ENCODE results near the gene ATG14.
A peak's percentile ranks its signal among the peaks of the same experiment; 100 is the strongest.

ATG14 gene

GRCh38 chr14:55327179-55327578 is 84.5 kb downstream of the ATG14 start:
- Histone ChIP-seq H3K9ac (ENCODE audit: insufficient read length) (no peak overlapping the region), H3K36me3 (ENCODE audit: insufficient read depth, low read length) (peaks cover 18% of the 10 kb centered on the region), H3K4me3 (no peak overlapping the region), H3K27ac (no peak overlapping the region), H3K9me3 (ENCODE audit: low read depth, low read length) (no peaks in the 10 kb centered on the region)
- no peak for TF ChIP-seq EZH2 (IDR thresholded peaks at IDR 0.05)
- no peak for TF ChIP-seq POLR2AphosphoS5 (IDR thresholded peaks at IDR 0.05; ENCODE audit: borderline replicate concordance, low read depth, low read length)
- no peak for TF ChIP-seq FOXP2 (optimal IDR thresholded peaks at IDR 0.05; ENCODE audit: control extremely low read depth, extremely low read length, insufficient read depth)
- no peak for DNase-seq (ENCODE audit: low read depth, low spot score)

GRCh38 chr14:55324812-55325211 is 86.8 kb downstream of the ATG14 start:
- H3K4me3 ChIP-seq: no peak overlapping the region
- no peak for TF ChIP-seq FOXP2 (optimal IDR thresholded peaks at IDR 0.05; ENCODE audit: control extremely low read depth, extremely low read length, insufficient read depth)
- no peak for TF ChIP-seq EZH2 (IDR thresholded peaks at IDR 0.05)
- TF ChIP-seq POLR2AphosphoS5 (IDR thresholded peaks at IDR 0.05; ENCODE audit: borderline replicate concordance, low read depth, low read length): no peak
- H3K27ac ChIP-seq: no peak overlapping the region
- H3K36me3 ChIP-seq (ENCODE audit: insufficient read depth, low read length): peaks cover 22% of the 10 kb centered on the region
- H3K9me3 ChIP-seq (ENCODE audit: low read depth, low read length): no peaks in the 10 kb centered on the region
- no peak overlapping the region for H3K9ac ChIP-seq (ENCODE audit: insufficient read length)
- DNase-seq (ENCODE audit: low read depth, low spot score): no peak

GRCh38 chr14:55323910-55324309 is 87.7 kb downstream of the ATG14 start:
- Histone ChIP-seq H3K9ac (ENCODE audit: insufficient read length) (no peak overlapping the region), H3K4me3 (no peak overlapping the region), H3K9me3 (ENCODE audit: low read depth, low read length) (no peaks in the 10 kb centered on the region), H3K27ac (no peak overlapping the region), H3K36me3 (ENCODE audit: insufficient read depth, low read length) (peaks cover 23% of the 10 kb centered on the region)
- DNase-seq (ENCODE audit: low read depth, low spot score): no peak
- no peak for TF ChIP-seq EZH2 (IDR thresholded peaks at IDR 0.05)
- TF ChIP-seq POLR2AphosphoS5 (IDR thresholded peaks at IDR 0.05; ENCODE audit: borderline replicate concordance, low read depth, low read length): no peak
- no peak for TF ChIP-seq FOXP2 (optimal IDR thresholded peaks at IDR 0.05; ENCODE audit: control extremely low read depth, extremely low read length, insufficient read depth)

GRCh38 chr14:55318694-55319093 is 92.9 kb downstream of the ATG14 start:
- TF ChIP-seq EZH2 (IDR thresholded peaks at IDR 0.05) (no peak), FOXP2 (optimal IDR thresholded peaks at IDR 0.05; ENCODE audit: control extremely low read depth, extremely low read length, insufficient read depth) (no peak), POLR2AphosphoS5 (IDR thresholded peaks at IDR 0.05; ENCODE audit: borderline replicate concordance, low read depth, low read length) (no peak)
- Histone ChIP-seq H3K27ac (no peak overlapping the region), H3K36me3 (ENCODE audit: insufficient read depth, low read length) (peaks cover 45% of the 10 kb centered on the region), H3K9me3 (ENCODE audit: low read depth, low read length) (no peaks in the 10 kb centered on the region; the same call in 1 of the 2 replicates), H3K4me3 (no peak overlapping the region), H3K9ac (ENCODE audit: insufficient read length) (no peak overlapping the region)
- DNase-seq (ENCODE audit: low read depth, low spot score): no peak

- H3K27ac ChIP-seq: no peak overlapping the region
- no peaks in the 10 kb centered on the region; the same call in 1 of the 2 replicates for H3K9me3 ChIP-seq (ENCODE audit: low read depth, low read length)
- DNase-seq (ENCODE audit: low read depth, low spot score): no peak
- no peak overlapping the region for H3K4me3 ChIP-seq
- peaks cover 49% of the 10 kb centered on the region for H3K36me3 ChIP-seq (ENCODE audit: insufficient read depth, low read length)
- TF ChIP-seq FOXP2 (optimal IDR thresholded peaks at IDR 0.05; ENCODE audit: control extremely low read depth, extremely low read length, insufficient read depth) (no peak), POLR2AphosphoS5 (IDR thresholded peaks at IDR 0.05; ENCODE audit: borderline replicate concordance, low read depth, low read length) (0 out of 2 replicates have a peak, but pooled peaks have one; percentile 8), EZH2 (IDR thresholded peaks at IDR 0.05) (no peak)
- H3K9ac ChIP-seq (ENCODE audit: insufficient read length): no peak overlapping the region
Measured at GRCh38 chr14:55317542-55318306, 93.9 kb downstream of the ATG14 start.

GRCh38 chr14:55316564-55316963 is 95.1 kb downstream of the ATG14 start:
- H3K4me3 ChIP-seq: no peak overlapping the region
- TF ChIP-seq FOXP2 (optimal IDR thresholded peaks at IDR 0.05; ENCODE audit: control extremely low read depth, extremely low read length, insufficient read depth): no peak
- TF ChIP-seq POLR2AphosphoS5 (IDR thresholded peaks at IDR 0.05; ENCODE audit: borderline replicate concordance, low read depth, low read length): no peak
- TF ChIP-seq EZH2 (IDR thresholded peaks at IDR 0.05): no peak
- no peaks in the 10 kb centered on the region; the same call in 1 of the 2 replicates for H3K9me3 ChIP-seq (ENCODE audit: low read depth, low read length)
- no peak overlapping the region for H3K9ac ChIP-seq (ENCODE audit: insufficient read length)
- H3K36me3 ChIP-seq (ENCODE audit: insufficient read depth, low read length): peaks cover 52% of the 10 kb centered on the region
- DNase-seq (ENCODE audit: low read depth, low spot score): no peak
- H3K27ac ChIP-seq: no peak overlapping the region
